ENCODE measurements around the gene DUSP16. TPM values are rescaled to one million over a fixed set of nuclear protein-coding genes. Genes with fewer than 3 reads are reported as not detected.

Gene DUSP16
- polyA plus RNA-seq, 1 donor from 2014 or later, result 42.5 TPM

DNA sequence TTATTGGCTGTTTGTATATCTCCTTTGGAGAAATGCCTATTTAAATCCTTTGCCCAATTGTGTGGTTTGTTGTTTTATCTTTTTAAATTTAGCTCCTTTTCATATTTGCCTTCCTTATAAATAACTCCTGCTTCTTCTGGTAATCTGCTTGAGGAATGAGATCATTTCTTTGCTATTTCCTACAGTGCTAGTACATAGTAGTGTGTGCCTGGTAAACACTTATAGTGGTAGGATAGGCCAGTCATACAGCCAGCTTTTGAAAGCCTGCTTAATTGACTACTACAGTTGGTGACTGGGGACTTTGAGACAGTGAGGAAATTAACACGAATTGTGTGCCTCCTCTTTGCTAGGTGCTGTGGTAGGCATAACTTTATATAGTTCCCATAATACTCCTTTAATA lies 137.0 kb downstream of the DUSP16 start:
- Histone ChIP-seq H3K79me2 (replicated peaks; ENCODE audit: insufficient read depth, low read length) (no peaks in the 10 kb centered on the region), H3K4me2 (ENCODE audit: low read length) (no peak overlapping the region), H3K27me3 (ENCODE audit: insufficient read depth, low read depth, low read length) (no peaks in the 10 kb centered on the region), H3K36me3 (ENCODE audit: insufficient read depth, low read length) (no peaks in the 10 kb centered on the region), H4K20me1 (ENCODE audit: insufficient read depth) (no peaks in the 10 kb centered on the region), H3K9me3 (ENCODE audit: low read length) (peaks cover 4% of the 10 kb centered on the region), H2AFZ (ENCODE audit: low read depth, low read length) (no peak overlapping the region), H3F3A (ENCODE audit: insufficient read depth, low read length, poor library complexity, severe bottlenecking) (no peaks in the 10 kb centered on the region), H3K9ac (ENCODE audit: low read length) (no peak overlapping the region), H3K4me3 (ENCODE audit: low read length) (no peak overlapping the region), H3K27ac (ENCODE audit: low read length) (no peak overlapping the region), H3K9me2 (ENCODE audit: insufficient read depth, low read length) (no peaks in the 10 kb centered on the region)
- no peak for TF ChIP-seq EZH2 (IDR thresholded peaks at IDR 0.05; ENCODE audit: borderline replicate concordance, insufficient read depth, low read length, poor library complexity, severe bottlenecking)
- TF ChIP-seq CTCF (IDR thresholded peaks at IDR 0.05; ENCODE audit: poor library complexity, severe bottlenecking), result no peak
- no peak for TF ChIP-seq EP300 (conservative IDR thresholded peaks at IDR 0.05; ENCODE audit: poor library complexity, severe bottlenecking)
- TF ChIP-seq RAD21 (conservative IDR thresholded peaks at IDR 0.05), result no peak
- no peak for TF ChIP-seq SMC3 (conservative IDR thresholded peaks at IDR 0.05; ENCODE audit: poor library complexity)
- TF ChIP-seq MXI1 (conservative IDR thresholded peaks at IDR 0.05; ENCODE audit: poor library complexity, severe bottlenecking), result no peak
- no peak for TF ChIP-seq REST (IDR thresholded peaks at IDR 0.05; ENCODE audit: borderline replicate concordance)
- TF ChIP-seq TAF1 (IDR thresholded peaks at IDR 0.05; ENCODE audit: low read depth), result no peak

- Histone ChIP-seq H3K9me3 (ENCODE audit: low read length) (peaks cover 4% of the 10 kb centered on the region), H3K9me2 (ENCODE audit: insufficient read depth, low read length) (no peaks in the 10 kb centered on the region), H3K36me3 (ENCODE audit: insufficient read depth, low read length) (no peaks in the 10 kb centered on the region), H4K20me1 (ENCODE audit: insufficient read depth) (no peaks in the 10 kb centered on the region), H3K79me2 (replicated peaks; ENCODE audit: insufficient read depth, low read length) (no peaks in the 10 kb centered on the region), H3K4me2 (ENCODE audit: low read length) (no peak overlapping the region), H3F3A (ENCODE audit: insufficient read depth, low read length, poor library complexity, severe bottlenecking) (no peaks in the 10 kb centered on the region), H3K4me3 (ENCODE audit: low read length) (no peak overlapping the region), H2AFZ (ENCODE audit: low read depth, low read length) (no peak overlapping the region), H3K27ac (ENCODE audit: low read length) (no peak overlapping the region), H3K27me3 (ENCODE audit: insufficient read depth, low read depth, low read length) (no peaks in the 10 kb centered on the region), H3K9ac (ENCODE audit: low read length) (no peak overlapping the region)
- TF ChIP-seq EZH2 (IDR thresholded peaks at IDR 0.05; ENCODE audit: borderline replicate concordance, insufficient read depth, low read length, poor library complexity, severe bottlenecking), result no peak
- no peak for TF ChIP-seq MXI1 (conservative IDR thresholded peaks at IDR 0.05; ENCODE audit: poor library complexity, severe bottlenecking)
- no peak for TF ChIP-seq TAF1 (IDR thresholded peaks at IDR 0.05; ENCODE audit: low read depth)
- TF ChIP-seq RAD21 (conservative IDR thresholded peaks at IDR 0.05), result no peak
- TF ChIP-seq CTCF (IDR thresholded peaks at IDR 0.05; ENCODE audit: poor library complexity, severe bottlenecking), result no peak
- TF ChIP-seq REST (IDR thresholded peaks at IDR 0.05; ENCODE audit: borderline replicate concordance), result no peak
- TF ChIP-seq EP300 (conservative IDR thresholded peaks at IDR 0.05; ENCODE audit: poor library complexity, severe bottlenecking), result no peak
- no peak for TF ChIP-seq SMC3 (conservative IDR thresholded peaks at IDR 0.05; ENCODE audit: poor library complexity)
- no peak for TF ChIP-seq POLR2AphosphoS5 (IDR thresholded peaks at IDR 0.05)
These were observed 137.7 kb downstream of the DUSP16 start for GRCh38 chr12:12425001-12425400.

All from neural cell (in vitro differentiated cells).